K562 (cell line): ENCODE measurements around the gene NAIF1. TPM values are rescaled to one million over a fixed set of nuclear protein-coding genes. Genes with fewer than 3 reads are reported as not detected.

Source experiments
- ARID2 ChIP-seq: fragments of 450-650 bp; IDR thresholded peaks from 2 replicates; pipeline ENCODE4 v1.6.1; 2017; ENCODE audit warnings: antibody characterized with exemption, mild to moderate bottlenecking
- BRCA1 ChIP-seq, 2 experiments: fragments of 450-650 bp in 1 of 2; sonication (generic) in 1 of 2; formaldehyde crosslinking in 1 of 2; IDR thresholded peaks; 2 replicates each; pipeline versions ENCODE4 v1.5.0 to v1.6.1; 2017 to 2020; ENCODE audit warnings: mild to moderate bottlenecking in 1 of 2, missing genetic modification reagents in 1 of 2
- CBFA2T3 ChIP-seq: fragments of 450-650 bp; IDR thresholded peaks from 2 replicates; pipeline ENCODE4 v1.6.1; 2017
- ETV1 ChIP-seq: fragments of 450-650 bp; conservative IDR thresholded peaks from 2 replicates; pipeline ENCODE4 v1.6.1; 2016; ENCODE audit warnings: missing genetic modification characterization, control low read depth, low read depth, missing compliant biosample characterization
- FOXA3 ChIP-seq, 2 experiments: fragments of 450-650 bp in 1 of 2; sonication (generic) in 1 of 2; formaldehyde crosslinking; IDR thresholded peaks in 1 of 2; conservative IDR thresholded peaks in 1 of 2; 2 replicates each; pipeline versions ENCODE4 v1.4.0 to v1.8.0; 2020 to 2022; ENCODE audit warnings: mild to moderate bottlenecking in 2 of 2, missing genetic modification reagents in 1 of 2
- HBP1 ChIP-seq: fragments of 450-650 bp; formaldehyde crosslinking; IDR thresholded peaks from 2 replicates; pipeline ENCODE4 v1.4.0; 2022; ENCODE audit warnings: missing genetic modification characterization
- HDAC3 ChIP-seq: fragments of 450-650 bp; IDR thresholded peaks from 2 replicates; pipeline ENCODE4 v1.6.1; 2018; ENCODE audit warnings: borderline replicate concordance, mild to moderate bottlenecking, moderate library complexity; ENCODE audit not compliant: partially characterized antibody
- HIVEP1 ChIP-seq: fragments of 250-450 bp; sonication (Bioruptor Pico); IDR thresholded peaks from 2 replicates; pipeline ENCODE4 v1.4.0; 2020; ENCODE audit warnings: mild to moderate bottlenecking
- HNRNPLL ChIP-seq: fragments of 200-400 bp; formaldehyde crosslinking; IDR thresholded peaks from 2 replicates; pipeline ENCODE4 v1.6.1; 2017; ENCODE audit warnings: low read length, low read depth, mild to moderate bottlenecking; ENCODE audit not compliant: poor library complexity, severe bottlenecking
- RBM14 ChIP-seq: fragments of 200-400 bp; formaldehyde crosslinking; IDR thresholded peaks from 2 replicates; pipeline ENCODE4 v1.6.1; 2018; ENCODE audit warnings: low read depth, mild to moderate bottlenecking, low read length, moderate library complexity, borderline replicate concordance; ENCODE audit not compliant: insufficient read depth
- RHOXF2B ChIP-seq: fragments of 250-450 bp; sonication (Bioruptor Pico); conservative IDR thresholded peaks from 2 replicates; pipeline ENCODE4 v1.5.1; 2021
- TCF7 ChIP-seq: sonication (generic); IDR thresholded peaks from 2 replicates; pipeline ENCODE4 v1.6.1; 2016; ENCODE audit warnings: antibody characterized with exemption, borderline replicate concordance
- ZNF583 ChIP-seq: fragments of 250-450 bp; sonication (Bioruptor Pico); IDR thresholded peaks from 2 replicates; pipeline ENCODE4 v1.4.0; 2020
- ZNF79 ChIP-seq: fragments of 250-450 bp; sonication (Bioruptor Pico); IDR thresholded peaks from 2 replicates; pipeline ENCODE4 v1.4.0; 2020; ENCODE audit warnings: low read depth, mild to moderate bottlenecking, moderate library complexity
- polyA plus RNA-seq, 8 experiments: library from polyadenylated mRNA; depleted of rRNA in 4 of 8; stranded (reverse) in 5 of 8; unstranded in 3 of 8; fragments of >200 nt; fragmentation: Nextera tagmentation in 2 of 8; fragmentation: Illumina TruSeq in 1 of 8; extraction: Ambion mirVana in 2 of 8; extraction: Trizol in 1 of 8; gene quantifications; 2 replicates each; pipeline versions ENCODE4 v1.2.1 to v1.2.3, GENCODE V29; 2011 to 2014; ENCODE audit warnings: inconsistent platforms in 1 of 8, missing spikeins in 1 of 8
- total RNA-seq, 7 experiments: library from RNA; depleted of rRNA in 6 of 7; stranded (reverse); fragments of >200 nt in 6 of 7; fragmentation: Illumina TruSeq in 2 of 7; extraction: Trizol in 2 of 7; gene quantifications; 2 replicates each; pipeline versions ENCODE4 v1.2.1 to v1.2.3, GENCODE V29; 2011 to 2021; ENCODE audit warnings: low replicate concordance in 1 of 7
- TF ChIP-seq, protein P1 (sequence below): fragments of 450-650 bp; IDR thresholded peaks from 2 replicates; pipeline ENCODE4 v1.6.1; 2017; ENCODE audit warnings: antibody characterized with exemption, mild to moderate bottlenecking
- TF ChIP-seq, protein P2 (sequence below): fragments of 250-450 bp; sonication (Bioruptor Pico); IDR thresholded peaks from 2 replicates; pipeline ENCODE4 v1.5.0; 2020; ENCODE audit warnings: mild to moderate bottlenecking, borderline replicate concordance
- TF ChIP-seq, protein P3 (sequence below): fragments of 250-450 bp; sonication (Bioruptor Pico); IDR thresholded peaks from 2 replicates; pipeline ENCODE4 v1.4.0; 2020; ENCODE audit warnings: borderline replicate concordance

Gene NAIF1
- total and polyA plus RNA-seq, 9 of the 15 experiments (the other 6 are each of a cell fraction or from before 2014, with no cell fraction given) = 4.8 to 26.6 (median 17.2) TPM

GRCh38 chr9:128115187-128116103 lies 48.3 kb upstream of the NAIF1 start (continued):
- TF ChIP-seq, protein P1, sequence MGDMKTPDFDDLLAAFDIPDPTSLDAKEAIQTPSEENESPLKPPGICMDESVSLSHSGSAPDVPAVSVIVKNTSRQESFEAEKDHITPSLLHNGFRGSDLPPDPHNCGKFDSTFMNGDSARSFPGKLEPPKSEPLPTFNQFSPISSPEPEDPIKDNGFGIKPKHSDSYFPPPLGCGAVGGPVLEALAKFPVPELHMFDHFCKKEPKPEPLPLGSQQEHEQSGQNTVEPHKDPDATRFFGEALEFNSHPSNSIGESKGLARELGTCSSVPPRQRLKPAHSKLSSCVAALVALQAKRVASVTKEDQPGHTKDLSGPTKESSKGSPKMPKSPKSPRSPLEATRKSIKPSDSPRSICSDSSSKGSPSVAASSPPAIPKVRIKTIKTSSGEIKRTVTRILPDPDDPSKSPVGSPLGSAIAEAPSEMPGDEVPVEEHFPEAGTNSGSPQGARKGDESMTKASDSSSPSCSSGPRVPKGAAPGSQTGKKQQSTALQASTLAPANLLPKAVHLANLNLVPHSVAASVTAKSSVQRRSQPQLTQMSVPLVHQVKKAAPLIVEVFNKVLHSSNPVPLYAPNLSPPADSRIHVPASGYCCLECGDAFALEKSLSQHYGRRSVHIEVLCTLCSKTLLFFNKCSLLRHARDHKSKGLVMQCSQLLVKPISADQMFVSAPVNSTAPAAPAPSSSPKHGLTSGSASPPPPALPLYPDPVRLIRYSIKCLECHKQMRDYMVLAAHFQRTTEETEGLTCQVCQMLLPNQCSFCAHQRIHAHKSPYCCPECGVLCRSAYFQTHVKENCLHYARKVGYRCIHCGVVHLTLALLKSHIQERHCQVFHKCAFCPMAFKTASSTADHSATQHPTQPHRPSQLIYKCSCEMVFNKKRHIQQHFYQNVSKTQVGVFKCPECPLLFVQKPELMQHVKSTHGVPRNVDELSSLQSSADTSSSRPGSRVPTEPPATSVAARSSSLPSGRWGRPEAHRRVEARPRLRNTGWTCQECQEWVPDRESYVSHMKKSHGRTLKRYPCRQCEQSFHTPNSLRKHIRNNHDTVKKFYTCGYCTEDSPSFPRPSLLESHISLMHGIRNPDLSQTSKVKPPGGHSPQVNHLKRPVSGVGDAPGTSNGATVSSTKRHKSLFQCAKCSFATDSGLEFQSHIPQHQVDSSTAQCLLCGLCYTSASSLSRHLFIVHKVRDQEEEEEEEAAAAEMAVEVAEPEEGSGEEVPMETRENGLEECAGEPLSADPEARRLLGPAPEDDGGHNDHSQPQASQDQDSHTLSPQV = peak; percentile 98
- TF ChIP-seq ZNF79 (CRISPR knock-in tag) (no peak), FOXA3 (CRISPR knock-in tag; conservative IDR thresholded peaks at IDR 0.05 in 1 of 2, IDR thresholded peaks at IDR 0.05 in 1 of 2) (no peak; a peak in 1 of 4 replicates), ETV1 (no peak), CBFA2T3 (peak; percentile 98), RHOXF2B (CRISPR knock-in tag) (no peak), HDAC3 (peak; percentile 73), ZNF583 (CRISPR knock-in tag) (peak; percentile 85; the same call in 1 of the 2 replicates), ARID2 (no peak), HNRNPLL (peak; percentile 34), BRCA1 (IDR thresholded peaks at IDR 0.05) (no peak), BRCA1 (CRISPR knock-in tag; IDR thresholded peaks at IDR 0.05) (no peak), HBP1 (CRISPR knock-in tag) (no peak), TCF7 (no peak), HIVEP1 (no peak), RBM14 (no peak)
- TF ChIP-seq, protein P2, sequence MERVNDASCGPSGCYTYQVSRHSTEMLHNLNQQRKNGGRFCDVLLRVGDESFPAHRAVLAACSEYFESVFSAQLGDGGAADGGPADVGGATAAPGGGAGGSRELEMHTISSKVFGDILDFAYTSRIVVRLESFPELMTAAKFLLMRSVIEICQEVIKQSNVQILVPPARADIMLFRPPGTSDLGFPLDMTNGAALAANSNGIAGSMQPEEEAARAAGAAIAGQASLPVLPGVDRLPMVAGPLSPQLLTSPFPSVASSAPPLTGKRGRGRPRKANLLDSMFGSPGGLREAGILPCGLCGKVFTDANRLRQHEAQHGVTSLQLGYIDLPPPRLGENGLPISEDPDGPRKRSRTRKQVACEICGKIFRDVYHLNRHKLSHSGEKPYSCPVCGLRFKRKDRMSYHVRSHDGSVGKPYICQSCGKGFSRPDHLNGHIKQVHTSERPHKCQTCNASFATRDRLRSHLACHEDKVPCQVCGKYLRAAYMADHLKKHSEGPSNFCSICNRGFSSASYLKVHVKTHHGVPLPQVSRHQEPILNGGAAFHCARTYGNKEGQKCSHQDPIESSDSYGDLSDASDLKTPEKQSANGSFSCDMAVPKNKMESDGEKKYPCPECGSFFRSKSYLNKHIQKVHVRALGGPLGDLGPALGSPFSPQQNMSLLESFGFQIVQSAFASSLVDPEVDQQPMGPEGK (CRISPR knock-in tag) = no peak
- TF ChIP-seq, protein P3, sequence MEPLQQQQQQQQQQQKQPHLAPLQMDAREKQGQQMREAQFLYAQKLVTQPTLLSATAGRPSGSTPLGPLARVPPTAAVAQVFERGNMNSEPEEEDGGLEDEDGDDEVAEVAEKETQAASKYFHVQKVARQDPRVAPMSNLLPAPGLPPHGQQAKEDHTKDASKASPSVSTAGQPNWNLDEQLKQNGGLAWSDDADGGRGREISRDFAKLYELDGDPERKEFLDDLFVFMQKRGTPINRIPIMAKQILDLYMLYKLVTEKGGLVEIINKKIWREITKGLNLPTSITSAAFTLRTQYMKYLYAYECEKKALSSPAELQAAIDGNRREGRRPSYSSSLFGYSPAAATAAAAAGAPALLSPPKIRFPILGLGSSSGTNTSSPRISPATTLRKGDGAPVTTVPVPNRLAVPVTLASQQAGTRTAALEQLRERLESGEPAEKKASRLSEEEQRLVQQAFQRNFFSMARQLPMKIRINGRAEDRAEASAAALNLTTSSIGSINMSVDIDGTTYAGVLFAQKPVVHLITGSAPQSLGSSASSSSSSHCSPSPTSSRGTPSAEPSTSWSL (CRISPR knock-in tag) = no peak
